Ishikawa (cell line): ENCODE data around the gene C17orf114.

ENCODE experiments used
- CEBPB ChIP-seq: IDR thresholded peaks from 2 replicates; pipeline ENCODE4 v1.6.1; 2012
- CREB1 ChIP-seq: IDR thresholded peaks from 2 replicates; pipeline ENCODE4 v1.6.1; 2012; ENCODE audit warnings: low read depth
- EGR1 ChIP-seq: IDR thresholded peaks from 2 replicates; pipeline ENCODE4 v1.6.1; 2012
- EP300 ChIP-seq: IDR thresholded peaks from 2 replicates; pipeline ENCODE4 v1.6.1; 2012; ENCODE audit warnings: borderline replicate concordance
- FOXM1 ChIP-seq: IDR thresholded peaks from 2 replicates; pipeline ENCODE4 v1.6.1; 2012; ENCODE audit warnings: low read depth, borderline replicate concordance
- RAD21 ChIP-seq: IDR thresholded peaks from 2 replicates; pipeline ENCODE4 v1.6.1; 2012; ENCODE audit warnings: low read depth
- TAF1 ChIP-seq: IDR thresholded peaks from 2 replicates; pipeline ENCODE4 v1.6.1; 2012; ENCODE audit warnings: low read depth, mild to moderate bottlenecking
- TCF12 ChIP-seq: IDR thresholded peaks from 2 replicates; pipeline ENCODE4 v1.6.1; 2012; ENCODE audit warnings: low read depth
- USF1 ChIP-seq: IDR thresholded peaks from 2 replicates; pipeline ENCODE4 v1.6.1; 2012
- YY1 ChIP-seq: IDR thresholded peaks from 2 replicates; pipeline ENCODE4 v1.6.1; 2012; ENCODE audit warnings: low read depth
- TF ChIP-seq, protein P1 (sequence below): IDR thresholded peaks from 2 replicates; pipeline ENCODE4 v1.6.1; 2012; ENCODE audit warnings: low read depth, mild to moderate bottlenecking

DNA sequence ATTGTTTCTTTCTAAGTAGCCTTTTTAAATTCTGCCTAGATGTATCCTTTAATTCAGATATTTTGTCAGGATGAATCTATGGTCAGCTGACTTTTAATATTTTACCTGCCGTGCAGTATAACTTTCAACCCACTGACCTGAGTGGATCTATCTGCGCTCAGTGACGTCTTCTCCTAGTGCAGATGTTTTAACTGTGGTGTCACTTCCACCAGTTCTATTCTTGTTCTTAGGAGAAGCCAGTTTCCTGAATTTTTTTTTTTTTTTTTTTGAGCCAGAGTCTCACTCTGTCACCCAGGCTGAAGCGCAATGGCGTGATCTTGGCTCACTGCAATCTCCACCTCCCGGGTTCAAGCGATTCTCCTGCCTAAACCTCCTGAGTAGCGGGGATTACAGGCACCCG lies 35.4 kb downstream of the C17orf114 start:
- TF ChIP-seq EP300 (no peak), EGR1 (no peak), RAD21 (no peak), TCF12 (no peak), CREB1 (no peak), USF1 (no peak), CEBPB (no peak), FOXM1 (no peak), YY1 (no peak), TAF1 (no peak)
- TF ChIP-seq, protein P1, sequence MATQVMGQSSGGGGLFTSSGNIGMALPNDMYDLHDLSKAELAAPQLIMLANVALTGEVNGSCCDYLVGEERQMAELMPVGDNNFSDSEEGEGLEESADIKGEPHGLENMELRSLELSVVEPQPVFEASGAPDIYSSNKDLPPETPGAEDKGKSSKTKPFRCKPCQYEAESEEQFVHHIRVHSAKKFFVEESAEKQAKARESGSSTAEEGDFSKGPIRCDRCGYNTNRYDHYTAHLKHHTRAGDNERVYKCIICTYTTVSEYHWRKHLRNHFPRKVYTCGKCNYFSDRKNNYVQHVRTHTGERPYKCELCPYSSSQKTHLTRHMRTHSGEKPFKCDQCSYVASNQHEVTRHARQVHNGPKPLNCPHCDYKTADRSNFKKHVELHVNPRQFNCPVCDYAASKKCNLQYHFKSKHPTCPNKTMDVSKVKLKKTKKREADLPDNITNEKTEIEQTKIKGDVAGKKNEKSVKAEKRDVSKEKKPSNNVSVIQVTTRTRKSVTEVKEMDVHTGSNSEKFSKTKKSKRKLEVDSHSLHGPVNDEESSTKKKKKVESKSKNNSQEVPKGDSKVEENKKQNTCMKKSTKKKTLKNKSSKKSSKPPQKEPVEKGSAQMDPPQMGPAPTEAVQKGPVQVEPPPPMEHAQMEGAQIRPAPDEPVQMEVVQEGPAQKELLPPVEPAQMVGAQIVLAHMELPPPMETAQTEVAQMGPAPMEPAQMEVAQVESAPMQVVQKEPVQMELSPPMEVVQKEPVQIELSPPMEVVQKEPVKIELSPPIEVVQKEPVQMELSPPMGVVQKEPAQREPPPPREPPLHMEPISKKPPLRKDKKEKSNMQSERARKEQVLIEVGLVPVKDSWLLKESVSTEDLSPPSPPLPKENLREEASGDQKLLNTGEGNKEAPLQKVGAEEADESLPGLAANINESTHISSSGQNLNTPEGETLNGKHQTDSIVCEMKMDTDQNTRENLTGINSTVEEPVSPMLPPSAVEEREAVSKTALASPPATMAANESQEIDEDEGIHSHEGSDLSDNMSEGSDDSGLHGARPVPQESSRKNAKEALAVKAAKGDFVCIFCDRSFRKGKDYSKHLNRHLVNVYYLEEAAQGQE, result no peak
